Stimulated activated CD4-positive, alpha-beta T cell treated with anti-CD3 and anti-CD28 coated beads, Interleukin-15, amount 100 ng/mL, for 1 hour (primary cell): Measurements from ENCODE around the gene MISFA.
"Not testable (repeated sequence)": the region's sequence is repeated elsewhere in the genome, so short reads cannot be mapped to it uniquely, and the experiment has no call there.

Experiments
- DNase-seq, 2 donors: peaks; one replicate each; pipeline ENCODE4 v3.0.0-alpha.2; 2020; ENCODE audit warnings: low read depth in 1 of 2, low spot score in 1 of 2

The MISFA gene

DNA sequence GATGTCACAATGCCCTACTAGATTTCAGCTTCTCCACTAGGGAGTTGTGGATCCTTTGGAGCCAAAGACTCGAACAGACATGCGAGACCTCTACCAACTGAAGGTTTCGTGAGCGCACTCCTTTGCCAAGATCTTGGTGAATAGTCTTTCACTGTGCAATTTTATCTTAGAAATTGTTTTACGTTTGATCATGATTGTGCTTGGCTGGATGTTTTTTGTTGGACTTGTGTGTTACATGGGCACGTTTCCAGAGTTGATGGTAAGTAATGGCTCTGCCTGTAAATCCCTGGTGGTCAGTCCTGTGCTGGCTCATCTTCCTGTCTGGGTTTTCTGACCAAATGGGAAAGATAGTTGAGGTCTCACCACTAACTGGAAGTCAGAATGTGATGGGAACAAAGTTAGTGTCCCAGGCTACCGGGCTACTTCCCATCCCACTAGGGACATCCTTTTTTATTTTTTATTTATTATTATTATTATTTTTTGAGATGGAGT, at the start of gene MISFA:
TSS of gene MISFA (plus strand) at position 51 of the 492 bp plus-strand sequence. CDS start at position 191, 140 bp downstream.
- no peak for DNase-seq

DNA sequence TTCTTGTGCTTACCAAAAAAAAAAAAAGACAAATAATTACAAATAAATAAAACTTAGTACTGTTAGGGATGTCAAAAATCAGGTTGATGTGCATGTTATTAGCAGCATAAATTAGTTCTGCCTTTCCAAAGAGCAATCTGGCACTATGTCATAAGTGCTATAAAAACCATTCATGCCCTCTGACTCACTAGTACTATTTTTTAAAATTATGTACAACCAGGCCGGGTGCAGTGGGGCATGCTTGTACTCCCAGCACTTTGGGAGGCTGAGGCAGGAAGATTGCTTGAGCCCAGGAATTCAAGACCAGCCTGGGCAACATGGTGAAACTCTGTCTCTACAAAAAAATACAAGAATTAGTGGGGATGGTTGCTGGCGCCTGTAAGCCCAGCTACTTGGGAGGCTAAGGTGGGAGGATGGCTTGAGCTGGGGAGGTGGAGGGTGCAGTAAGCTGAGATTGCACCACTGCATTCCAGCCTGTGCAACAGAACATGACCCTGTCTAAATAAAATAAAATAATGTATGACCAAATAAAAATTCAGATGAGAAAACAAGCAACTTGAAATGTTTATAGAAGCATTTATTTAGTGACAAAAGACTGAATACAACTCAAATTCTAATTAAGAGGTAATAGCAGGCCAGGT, 36.4 kb upstream of the MISFA start:
- DNase-seq = no peak

DNA sequence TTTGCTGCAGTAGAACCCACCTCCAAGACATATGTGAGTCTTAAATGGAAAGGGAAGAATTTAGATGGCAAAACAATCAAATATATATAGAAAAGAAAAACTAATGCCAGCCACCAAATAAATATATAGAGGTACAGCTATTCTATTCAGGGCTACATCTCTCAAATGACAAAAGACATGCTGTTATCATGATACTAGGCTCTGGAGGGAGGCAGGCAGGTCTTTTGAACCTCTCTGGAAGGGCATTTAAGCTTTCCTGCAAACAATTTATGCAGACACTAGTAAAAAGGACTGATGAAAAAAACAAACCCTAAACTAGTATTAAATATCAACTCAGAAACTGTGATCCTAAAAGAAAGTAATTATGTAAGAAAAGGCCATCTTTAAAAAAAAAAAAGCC, 35.4 kb upstream of the MISFA start:
- DNase-seq = no peak

DNA sequence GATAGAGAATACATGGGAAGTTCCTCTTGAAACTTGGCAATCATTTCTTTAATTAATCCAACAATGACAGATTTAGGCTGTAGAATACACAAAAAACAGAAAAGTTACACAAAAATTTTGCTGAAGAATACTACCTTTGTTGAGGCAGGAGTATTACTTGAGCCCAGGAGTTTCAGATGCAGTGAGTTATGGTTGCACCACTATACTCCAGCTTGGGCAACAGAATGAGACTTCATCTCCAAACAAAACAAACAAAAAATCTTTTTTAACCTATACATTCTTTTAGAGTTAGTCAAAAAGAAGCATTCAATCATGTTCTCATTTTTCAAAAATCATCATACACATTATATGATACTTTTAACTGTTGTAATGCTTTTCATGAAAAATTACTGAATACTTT, 33.2 kb upstream of the MISFA start:
- DNase-seq = no peak

DNA sequence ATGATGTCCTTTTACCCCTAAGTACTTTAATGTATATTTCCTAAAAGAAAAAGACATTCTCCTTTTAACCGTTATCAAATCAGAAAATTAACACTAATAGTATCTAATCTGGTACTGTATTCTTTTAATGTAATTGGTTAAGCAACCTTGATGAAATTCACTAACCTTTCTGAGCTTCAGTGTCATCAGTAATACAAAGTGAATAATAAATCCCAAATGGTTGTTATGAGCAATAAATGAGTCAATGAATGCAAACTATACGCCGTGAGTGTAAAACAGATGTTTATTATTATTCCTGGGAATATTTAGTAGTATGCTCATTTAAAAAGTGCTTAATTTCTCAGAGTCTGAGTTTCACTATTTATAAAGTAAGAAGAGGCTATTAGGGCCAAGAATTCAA, 32.5 kb upstream of the MISFA start:
- DNase-seq = no peak

DNA sequence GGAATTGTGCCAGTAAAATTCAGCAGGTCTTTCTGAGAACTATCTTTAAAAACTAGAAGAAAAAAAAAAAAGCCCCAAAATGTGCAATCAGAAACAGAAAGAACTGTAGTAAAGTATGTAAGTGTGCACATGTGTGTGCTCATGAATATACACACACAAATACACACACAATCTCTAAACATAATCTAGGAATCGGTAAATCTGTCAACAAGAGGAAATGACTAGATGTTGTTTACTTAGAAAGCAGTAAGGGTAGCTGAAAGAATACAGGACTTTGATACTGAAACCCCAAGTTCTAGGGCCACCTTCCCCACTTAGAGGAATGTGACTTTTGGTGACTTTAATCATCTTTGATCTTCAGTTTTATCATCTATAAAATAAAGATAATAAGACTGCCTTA, 24.2 kb upstream of the MISFA start:
- no peak for DNase-seq

DNA sequence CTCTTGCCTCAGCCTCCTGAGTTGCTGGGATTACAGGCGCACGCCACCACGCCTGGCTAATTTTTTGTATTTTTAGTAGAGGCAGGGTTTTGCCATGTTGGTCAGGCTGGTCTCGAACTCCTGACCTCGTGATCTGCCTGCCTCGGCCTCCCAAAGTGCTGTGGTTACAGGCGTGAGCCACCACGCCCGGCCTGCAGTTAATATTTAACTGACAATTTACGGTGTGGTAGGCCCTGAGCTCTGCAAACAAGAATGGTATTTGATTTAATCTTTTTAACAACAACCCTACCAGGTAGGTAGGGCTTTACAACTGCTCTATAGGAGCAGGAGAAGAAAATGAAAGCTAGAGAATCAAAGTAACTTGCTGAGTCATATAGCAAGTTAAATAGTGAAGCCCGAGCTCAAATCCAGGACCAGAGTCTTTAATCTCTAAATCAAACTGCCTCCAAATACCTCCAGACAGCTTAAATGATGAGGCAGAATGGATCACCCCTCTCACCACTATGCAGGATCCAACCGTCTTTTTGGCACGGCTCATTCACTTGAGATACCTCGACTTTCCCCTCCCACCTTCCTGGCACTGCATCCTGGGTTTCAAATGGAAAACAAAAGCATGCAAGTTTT, 20.5 kb upstream of the MISFA start:
- DNase-seq = no peak

DNA sequence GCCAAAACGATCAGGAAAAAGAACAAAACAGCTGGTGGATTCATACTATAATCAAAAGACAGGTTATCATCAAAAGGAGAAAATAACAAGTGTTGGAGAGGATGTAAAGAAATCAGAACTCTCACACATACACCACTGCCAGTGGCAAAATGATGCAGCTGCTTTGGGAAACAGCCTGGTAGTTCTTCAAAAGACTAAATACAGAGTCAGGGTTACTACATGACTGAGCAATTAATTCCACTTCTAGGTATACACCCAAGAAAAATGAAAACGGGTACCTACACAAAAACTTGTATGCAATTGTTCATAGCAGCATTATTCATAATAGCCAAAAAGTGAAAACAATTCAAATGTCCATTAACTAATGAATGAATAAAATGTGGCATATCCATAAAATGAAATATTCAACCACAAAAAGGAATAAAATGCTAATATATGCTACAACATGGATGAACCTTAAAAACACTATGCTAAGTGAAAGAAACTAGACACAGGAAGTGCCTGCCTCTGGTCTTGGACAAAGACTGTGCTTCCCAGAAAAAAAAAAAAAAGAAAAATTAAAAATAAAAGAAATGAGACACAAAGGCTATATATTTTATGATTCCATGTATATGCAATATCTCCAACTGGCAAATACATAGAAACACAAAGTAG, 19.3 kb upstream of the MISFA start:
- DNase-seq = no peak

DNA sequence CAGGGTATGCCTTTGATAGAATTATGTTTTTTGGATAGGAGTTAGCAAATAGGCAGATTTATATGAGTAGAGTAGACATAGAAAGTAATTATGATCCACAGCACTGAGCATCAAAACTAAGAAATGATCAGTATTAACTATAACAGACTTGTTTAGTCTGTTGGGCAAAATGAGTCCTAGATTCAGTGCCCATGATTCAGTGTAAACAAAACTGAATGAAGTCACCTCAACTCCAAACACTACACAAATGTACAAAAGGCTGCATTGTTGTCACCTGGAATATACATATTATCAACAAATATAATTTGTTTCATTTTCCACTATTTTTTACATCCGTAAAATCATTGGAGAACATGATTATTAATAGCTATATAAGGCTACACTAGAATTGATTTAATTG, 17.8 kb upstream of the MISFA start:
- DNase-seq = no peak

DNA sequence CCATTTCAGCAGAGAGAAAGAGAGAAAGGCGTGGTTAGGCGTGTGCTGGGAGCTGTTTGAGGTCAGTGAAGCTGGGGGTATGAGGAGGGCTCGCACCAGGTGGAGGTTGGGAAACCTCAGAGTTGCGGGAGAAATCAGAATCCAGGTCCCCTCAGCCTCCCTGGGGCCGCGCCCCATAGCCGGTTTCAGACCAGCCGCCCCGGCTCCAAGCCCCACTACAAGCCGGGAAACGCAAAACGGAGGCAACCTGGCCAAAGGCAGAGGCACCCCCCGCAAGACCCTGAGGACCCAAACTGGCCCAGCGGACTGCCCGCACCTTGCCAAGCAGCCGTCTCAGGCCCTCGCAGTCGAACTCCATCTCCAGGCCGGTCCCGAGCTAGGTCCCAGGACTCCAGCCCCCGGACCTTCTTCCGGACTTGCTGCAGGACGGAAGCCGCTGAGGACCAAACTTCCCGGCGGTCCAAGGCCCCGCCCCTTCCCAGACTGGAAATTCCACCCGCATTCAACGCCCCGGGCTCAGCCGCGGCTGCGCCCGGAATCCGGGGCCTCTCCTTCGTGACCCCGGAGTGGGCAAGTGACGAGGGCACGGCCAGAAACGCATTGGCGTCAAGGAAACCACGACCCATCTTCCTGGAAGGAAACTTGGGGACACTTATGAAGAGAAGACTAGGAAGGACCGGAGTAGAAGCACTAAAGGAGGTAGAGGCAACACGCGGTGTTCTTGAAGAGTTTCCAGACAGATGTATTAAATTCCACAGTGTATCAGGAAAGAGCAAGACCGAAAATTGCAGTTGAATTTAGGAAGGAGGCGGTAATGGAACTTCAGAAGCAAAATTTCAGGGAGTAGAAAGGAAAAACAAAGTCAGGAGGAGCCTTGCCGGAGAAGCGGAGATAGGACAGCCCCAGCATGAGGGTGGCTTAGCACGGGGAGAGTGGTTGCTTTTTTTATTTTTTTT, 11.0 kb upstream of the MISFA start, which contains the start of gene UEVLD:
TSS of gene UEVLD (minus strand) at position 438 of the 956 bp plus-strand sequence. CDS start at position 358, 80 bp downstream.
- peak; percentile 49 to 50 for DNase-seq

DNA sequence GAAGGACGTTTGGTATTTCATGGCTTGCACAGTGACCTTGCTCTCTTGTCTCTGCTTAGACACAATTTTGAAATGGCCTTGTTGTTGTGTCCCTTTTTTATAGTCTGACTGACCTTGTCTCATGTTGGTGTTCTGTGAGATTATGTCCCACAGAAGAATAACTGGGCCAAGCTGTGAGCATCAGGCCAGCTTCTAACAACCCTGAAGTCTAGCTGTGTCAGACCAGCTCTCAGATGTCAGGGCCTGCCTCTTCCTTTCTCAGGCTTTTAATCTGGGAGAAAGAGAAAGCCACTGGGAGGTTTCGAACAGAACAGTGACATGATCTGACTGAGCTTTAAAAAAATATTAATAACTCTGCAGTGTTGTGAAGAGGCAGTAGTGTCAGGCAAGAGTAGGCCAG, 9.0 kb upstream of the MISFA start:
- no peak for DNase-seq

DNA sequence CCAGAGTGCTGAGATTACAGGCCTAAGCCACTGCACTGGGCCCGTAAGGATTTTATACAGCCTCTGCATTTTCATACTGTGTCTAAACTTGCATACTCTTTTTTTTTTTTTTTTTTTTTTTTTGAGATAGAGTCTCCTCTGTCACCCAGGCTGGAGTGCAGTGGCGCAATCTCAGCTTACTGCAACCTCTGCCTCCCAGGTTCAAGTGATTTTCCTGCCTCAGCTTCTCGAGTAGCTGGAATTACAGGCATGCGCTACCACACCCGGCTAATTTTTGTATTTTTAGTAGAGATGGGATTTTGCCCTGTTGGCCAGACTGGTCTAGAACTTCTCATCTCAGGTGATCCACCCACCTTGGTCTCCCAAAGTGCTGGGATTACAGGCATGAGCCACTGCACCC, 5.5 kb upstream of the MISFA start:
- DNase-seq = not testable (repeated sequence)

DNA sequence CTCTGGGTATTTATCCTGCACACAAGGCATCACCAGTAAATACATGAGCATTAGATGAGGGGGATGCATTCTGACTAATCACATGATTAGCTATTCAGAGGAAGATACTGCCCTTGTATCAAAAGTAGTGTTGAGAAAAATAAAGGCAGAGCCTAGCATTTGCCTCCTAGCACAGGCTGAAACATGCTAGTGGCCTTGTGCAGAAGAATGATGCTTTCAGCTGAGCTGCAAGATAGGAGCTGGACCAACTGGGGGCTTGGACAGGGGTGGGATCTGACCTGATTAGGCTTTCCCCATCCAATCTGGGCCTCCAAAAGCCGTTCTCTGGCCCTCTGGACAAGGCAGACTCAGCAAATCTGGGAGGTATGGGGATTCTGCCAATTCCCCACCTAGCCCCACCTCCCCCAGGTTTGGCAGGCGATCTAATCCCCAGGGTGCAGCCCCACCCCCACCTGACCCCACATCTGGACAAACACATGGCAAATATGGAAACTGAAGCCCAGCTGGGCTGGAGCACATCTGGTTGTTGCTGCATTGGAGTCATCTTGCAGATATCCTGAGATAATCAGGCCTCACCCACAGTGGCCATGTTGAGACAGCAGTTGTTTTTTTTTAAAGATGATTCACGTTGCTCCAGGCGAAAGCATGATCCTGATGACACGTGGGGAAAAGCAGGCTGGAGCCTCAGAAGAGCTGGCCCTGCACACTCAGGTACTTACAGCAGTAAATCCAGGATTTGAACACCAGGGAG, 4.4 kb upstream of the MISFA start:
- DNase-seq = no peak

DNA sequence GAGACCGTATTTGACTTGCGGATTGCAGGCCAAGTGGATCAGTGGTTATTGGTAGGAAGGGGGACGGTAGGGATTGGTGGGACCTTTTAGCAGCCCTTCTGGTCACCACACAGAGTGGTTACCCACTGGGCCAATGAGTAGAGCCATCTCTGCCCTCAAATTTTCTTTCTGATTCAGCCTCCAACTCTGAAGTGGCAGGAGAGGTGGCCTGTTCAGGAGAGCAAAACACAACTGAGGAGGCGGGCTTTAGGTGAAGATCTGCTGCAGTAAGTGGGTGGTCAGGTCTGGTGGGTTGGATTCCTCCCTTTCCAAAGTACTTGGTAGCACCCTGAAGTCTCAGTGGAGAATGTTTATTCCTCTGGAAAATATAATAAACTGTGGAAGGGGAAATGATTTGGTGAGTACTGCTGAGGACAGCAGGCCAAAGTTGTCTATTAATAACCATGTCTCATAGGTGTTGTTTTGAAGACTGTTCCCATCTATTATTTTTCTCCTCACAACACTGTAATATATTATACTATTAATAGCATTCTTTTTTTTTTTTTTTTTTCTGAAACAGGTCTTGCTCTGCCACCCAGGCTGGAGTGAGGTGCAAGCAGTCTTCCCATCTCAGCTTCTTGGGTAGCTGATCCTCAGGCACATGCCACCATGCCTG, 1.5 kb downstream of the MISFA start:
- DNase-seq = no peak

DNA sequence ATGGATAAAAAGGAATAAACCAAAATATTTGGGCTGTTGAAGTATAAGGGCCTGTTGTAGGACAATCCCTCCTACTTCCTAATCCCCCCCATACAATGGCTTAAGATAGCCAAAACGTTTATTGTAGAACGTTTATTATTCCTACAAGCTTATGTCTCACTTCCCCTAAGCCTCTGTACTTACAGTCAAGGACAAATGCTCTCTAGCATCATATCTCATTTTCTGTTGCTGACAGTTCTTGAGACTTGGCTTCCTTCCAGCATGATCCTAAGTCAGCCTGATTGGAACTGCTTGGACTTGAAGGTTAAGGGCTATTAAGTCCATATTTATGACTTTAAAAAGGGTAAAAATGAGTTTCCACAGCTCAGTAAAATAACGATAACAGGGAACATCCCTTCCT, 8.8 kb downstream of the MISFA start:
- DNase-seq = no peak

DNA sequence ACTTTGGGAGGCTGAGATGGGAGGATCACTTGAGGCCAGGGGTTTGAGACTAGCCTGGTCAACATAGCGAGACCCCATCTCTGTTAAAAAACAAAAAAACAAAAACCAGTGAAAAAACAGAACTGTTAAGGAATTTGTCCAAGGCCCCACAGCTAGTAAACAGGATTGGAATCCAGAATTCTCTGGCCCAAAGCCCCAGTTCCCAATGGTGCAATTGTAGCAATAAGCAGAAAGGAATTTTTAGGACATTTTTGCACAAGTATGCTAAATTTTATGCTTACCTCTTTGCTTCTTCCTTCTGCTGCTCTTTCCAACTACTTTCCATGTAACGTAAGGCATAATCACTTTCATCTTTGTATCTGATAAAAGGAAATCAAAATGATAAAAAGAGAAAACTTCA, 11.6 kb downstream of the MISFA start:
- no peak for DNase-seq

DNA sequence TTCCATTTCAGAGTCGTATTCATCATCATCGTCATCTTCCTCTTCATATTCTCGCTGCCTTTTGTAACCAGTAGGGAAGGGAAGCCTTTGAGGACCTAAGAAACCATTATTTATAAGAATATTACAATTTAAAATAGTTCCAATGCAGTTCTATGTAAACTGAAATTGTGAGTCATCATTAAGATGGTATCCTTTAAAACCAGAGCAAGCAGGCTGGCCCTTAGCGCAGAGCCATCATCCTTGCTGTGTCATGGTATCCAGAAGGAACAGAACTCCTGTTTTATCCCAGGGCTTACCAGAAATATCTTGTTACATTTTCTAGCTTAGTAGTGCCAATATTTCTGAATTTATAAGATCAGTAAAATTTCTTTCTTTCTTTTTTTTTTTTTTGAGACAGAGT, 12.8 kb downstream of the MISFA start:
- DNase-seq = no peak

DNA sequence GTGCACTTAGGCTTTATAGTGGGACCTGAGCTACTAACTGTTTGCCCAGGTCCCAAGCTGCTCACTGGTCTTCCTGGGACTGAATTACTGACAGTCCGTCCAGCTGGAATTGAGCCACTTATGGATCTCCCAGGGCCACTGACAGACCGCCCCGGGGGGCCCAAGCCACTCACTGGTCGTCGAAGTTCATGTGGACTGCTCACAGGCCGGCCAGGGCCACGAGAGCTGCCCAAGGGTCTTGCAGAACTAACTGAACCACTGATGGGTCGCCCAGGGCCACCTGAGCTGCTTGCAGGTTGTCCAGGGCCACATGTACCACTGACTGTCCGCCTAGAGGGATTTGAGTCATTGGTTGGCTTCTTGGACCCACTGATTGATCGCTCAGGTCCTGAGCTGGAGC, 15.1 kb downstream of the MISFA start:
- DNase-seq = no peak

DNA sequence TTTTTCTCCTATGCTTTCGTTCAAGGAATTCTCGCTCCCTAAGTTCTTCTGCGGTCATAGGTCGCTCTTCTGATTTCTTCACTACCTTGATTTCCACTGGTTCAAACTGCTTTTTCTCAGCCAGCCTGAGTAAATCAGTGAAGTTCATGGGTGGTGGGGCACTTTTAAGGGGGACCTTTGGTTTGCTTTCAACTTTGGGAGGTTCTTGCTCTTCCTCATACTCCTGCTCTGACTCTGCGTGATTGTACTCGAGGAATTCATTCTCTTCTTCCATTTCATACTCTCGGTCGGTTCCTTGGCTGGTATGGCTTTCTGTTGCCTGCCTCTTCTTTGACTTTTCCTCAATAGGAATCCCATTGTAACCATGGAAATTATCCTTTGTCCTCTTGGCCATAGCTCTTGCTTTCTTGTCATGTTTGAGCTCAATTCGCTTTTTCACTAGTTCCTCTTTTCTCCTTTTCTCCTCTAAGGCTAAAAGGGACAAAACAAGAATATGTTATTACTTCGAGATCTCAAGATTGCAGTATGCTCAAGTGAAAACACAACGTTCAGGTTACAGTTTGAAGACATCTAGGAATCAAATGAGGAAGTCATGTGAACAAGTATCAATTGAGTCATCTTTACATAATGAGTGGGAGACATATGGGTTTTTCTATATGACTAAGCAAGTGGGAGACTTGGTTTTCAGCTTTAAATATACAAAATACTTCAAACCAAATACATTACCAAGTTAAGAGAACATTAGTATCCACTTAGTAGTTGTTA, 16.2 kb downstream of the MISFA start:
- DNase-seq = no peak
